ENCODE measurements around the gene SELENOT.

SELENOT gene

GRCh38 chr3:150627557-150627956 lies 24.4 kb downstream of the SELENOT start:
- in situ Hi-C loops (cut with HindIII; ENCODE audit: low sequenced_read_pairs) = no loop called here
- no peak overlapping the region for H3K4me3 ChIP-seq (ENCODE audit: low read depth, low read length)
- no peak for DNase-seq (ENCODE audit: low read depth, low spot score)
- no peak for TF ChIP-seq CTCF (IDR thresholded peaks at IDR 0.05; ENCODE audit: low read depth, low read length)

GRCh38 chr3:150631515-150632221 lies 28.5 kb downstream of the SELENOT start:
- no peak for TF ChIP-seq CTCF (IDR thresholded peaks at IDR 0.05; ENCODE audit: low read depth, low read length)
- in situ Hi-C loops (cut with HindIII; ENCODE audit: low sequenced_read_pairs) = no loop called here
- no peak overlapping the region for H3K4me3 ChIP-seq (ENCODE audit: low read depth, low read length)
- DNase-seq (ENCODE audit: low read depth, low spot score) = no peak

- DNase-seq (ENCODE audit: low read depth, low spot score) = no peak
- no peak for TF ChIP-seq CTCF (IDR thresholded peaks at IDR 0.05; ENCODE audit: low read depth, low read length)
- in situ Hi-C loops (cut with HindIII; ENCODE audit: low sequenced_read_pairs) = no loop called here
- H3K4me3 ChIP-seq (ENCODE audit: low read depth, low read length) = no peak overlapping the region
Observed at GRCh38 chr3:150635076-150635475, 32.0 kb downstream of the SELENOT start.

- no peak overlapping the region for H3K4me3 ChIP-seq (ENCODE audit: low read depth, low read length)
- TF ChIP-seq CTCF (IDR thresholded peaks at IDR 0.05; ENCODE audit: low read depth, low read length) = no peak
- DNase-seq (ENCODE audit: low read depth, low spot score) = no peak
- in situ Hi-C loops (cut with HindIII; ENCODE audit: low sequenced_read_pairs) = no loop called here
Observed at GRCh38 chr3:150635526-150635925, 32.4 kb downstream of the SELENOT start.

GRCh38 chr3:150636258-150636657 lies 33.1 kb downstream of the SELENOT start:
- no peak for TF ChIP-seq CTCF (IDR thresholded peaks at IDR 0.05; ENCODE audit: low read depth, low read length)
- no peak for DNase-seq (ENCODE audit: low read depth, low spot score)
- no peak overlapping the region for H3K4me3 ChIP-seq (ENCODE audit: low read depth, low read length)
- in situ Hi-C loops (cut with HindIII; ENCODE audit: low sequenced_read_pairs) = no loop called here

- H3K4me3 ChIP-seq (ENCODE audit: low read depth, low read length) = no peak overlapping the region
- TF ChIP-seq CTCF (IDR thresholded peaks at IDR 0.05; ENCODE audit: low read depth, low read length) = no peak
- DNase-seq (ENCODE audit: low read depth, low spot score) = no peak
- in situ Hi-C loops (cut with HindIII; ENCODE audit: low sequenced_read_pairs) = no loop called here
Observed at GRCh38 chr3:150639262-150639661, 36.1 kb downstream of the SELENOT start.

All from astrocyte of the spinal cord (primary cell).